A673 (cell line): ENCODE results near the gene STOX2. TPM values are rescaled to one million over a fixed set of nuclear protein-coding genes. Genes with fewer than 3 reads are reported as not detected.

Source experiments
- BruUV-seq: library from RNA; stranded (reverse); fragments of 400-500 nt; replicated peaks from 2 replicates; lab custom pipeline; 2021; lab: Mats Ljungman, UMichigan
- CTCF ChIA-PET: fragments of 300-600 bp; sonication (Branson Sonifier 250); formaldehyde crosslinking; loops from one replicate; lab custom pipeline; 2022; ENCODE audit warnings: antibody characterized with exemption; lab: Charles Lee
- POLR2A ChIA-PET: fragments of 300-600 bp; sonication (Branson Sonifier 250); formaldehyde crosslinking; loops from one replicate; lab custom pipeline; 2022; ENCODE audit warnings: antibody characterized with exemption; ENCODE audit not compliant: low non-redundant PET; lab: Charles Lee
- DNase-seq: peaks from one replicate; pipeline ENCODE4 v3.0.0-alpha.2; 2015; ENCODE audit warnings: low spot score
- H3K27ac ChIP-seq: fragments of 200-600 bp; sonication (generic); 2 replicates; pipeline ENCODE4 v1.5.1; 2016; ENCODE audit warnings: mixed run types, low read depth, mild to moderate bottlenecking, mixed read lengths, antibody characterized with exemption, low read length; ENCODE audit not compliant: poor library complexity, severe bottlenecking
- H3K27me3 ChIP-seq: fragments of 200-600 bp; sonication (generic); replicated peaks from 2 replicates; pipeline ENCODE4 v1.6.1; 2017; ENCODE audit warnings: mixed run types, low read depth, mild to moderate bottlenecking, mixed read lengths, antibody characterized with exemption, low read length; ENCODE audit not compliant: insufficient read depth, poor library complexity
- H3K36me3 ChIP-seq: fragments of 200-600 bp; sonication (generic); 2 replicates; pipeline ENCODE4 v1.6.1; 2016; ENCODE audit warnings: mixed run types, mild to moderate bottlenecking, mixed read lengths, antibody characterized with exemption, low read length; ENCODE audit not compliant: insufficient read depth, poor library complexity, severe bottlenecking
- H3K4me1 ChIP-seq: fragments of 200-600 bp; sonication (generic); 2 replicates; pipeline ENCODE4 v1.6.1; 2017; ENCODE audit warnings: mixed run types, mild to moderate bottlenecking, mixed read lengths, antibody characterized with exemption, low read length; ENCODE audit not compliant: insufficient read depth, poor library complexity, severe bottlenecking
- H3K4me3 ChIP-seq: fragments of 200-600 bp; sonication (generic); 2 replicates; pipeline ENCODE4 v1.5.1; 2016; ENCODE audit warnings: low read depth, mixed run types, mild to moderate bottlenecking, mixed read lengths, low read length; ENCODE audit not compliant: poor library complexity, severe bottlenecking
- H3K9me3 ChIP-seq: fragments of 200-600 bp; sonication (generic); 2 replicates; pipeline ENCODE4 v1.6.1; 2016; ENCODE audit warnings: mixed run types, low read depth, mild to moderate bottlenecking, mixed read lengths, antibody characterized with exemption, low read length; ENCODE audit not compliant: poor library complexity, severe bottlenecking
- EZH2 ChIP-seq: fragments of 200-600 bp; sonication (generic); IDR thresholded peaks from 2 replicates; pipeline ENCODE4 v1.6.1; 2017; ENCODE audit warnings: borderline replicate concordance, low read depth, mild to moderate bottlenecking, mixed read lengths, antibody characterized with exemption, low read length; ENCODE audit not compliant: poor library complexity, severe bottlenecking
- intact Hi-C: fragments of 100-400 bp; cut with micrococcal nuclease; formaldehyde crosslinking; loops from one replicate; pipeline ENCODE4 v1.10.0; 2022; ENCODE audit not compliant: unreplicated experiment
- total RNA-seq: library from RNA; stranded (reverse); gene quantifications from 2 replicates; pipeline ENCODE4 v1.2.3, GENCODE V29; 2021
- TF ChIP-seq, protein P1 (sequence below): fragments of 300-800, 200-600 bp; sonication (generic); conservative IDR thresholded peaks from 2 replicates; pipeline ENCODE4 v1.5.1; 2017; ENCODE audit warnings: low read depth, mild to moderate bottlenecking, antibody characterized with exemption, low read length, moderate library complexity, mixed read lengths

The STOX2 gene
- total RNA-seq, 1 experiment from 2014 or later: 2.9 TPM

GRCh38 chr4:183876268-183876934 lies 28.7 kb upstream of the STOX2 start:
- peak; percentile 57 for DNase-seq
- no peak overlapping the region for H3K27ac ChIP-seq
- BruUV-seq: no TSS peak
- TF ChIP-seq, protein P1, sequence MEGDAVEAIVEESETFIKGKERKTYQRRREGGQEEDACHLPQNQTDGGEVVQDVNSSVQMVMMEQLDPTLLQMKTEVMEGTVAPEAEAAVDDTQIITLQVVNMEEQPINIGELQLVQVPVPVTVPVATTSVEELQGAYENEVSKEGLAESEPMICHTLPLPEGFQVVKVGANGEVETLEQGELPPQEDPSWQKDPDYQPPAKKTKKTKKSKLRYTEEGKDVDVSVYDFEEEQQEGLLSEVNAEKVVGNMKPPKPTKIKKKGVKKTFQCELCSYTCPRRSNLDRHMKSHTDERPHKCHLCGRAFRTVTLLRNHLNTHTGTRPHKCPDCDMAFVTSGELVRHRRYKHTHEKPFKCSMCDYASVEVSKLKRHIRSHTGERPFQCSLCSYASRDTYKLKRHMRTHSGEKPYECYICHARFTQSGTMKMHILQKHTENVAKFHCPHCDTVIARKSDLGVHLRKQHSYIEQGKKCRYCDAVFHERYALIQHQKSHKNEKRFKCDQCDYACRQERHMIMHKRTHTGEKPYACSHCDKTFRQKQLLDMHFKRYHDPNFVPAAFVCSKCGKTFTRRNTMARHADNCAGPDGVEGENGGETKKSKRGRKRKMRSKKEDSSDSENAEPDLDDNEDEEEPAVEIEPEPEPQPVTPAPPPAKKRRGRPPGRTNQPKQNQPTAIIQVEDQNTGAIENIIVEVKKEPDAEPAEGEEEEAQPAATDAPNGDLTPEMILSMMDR: no peak
- TF ChIP-seq EZH2: no peak
- no peaks in the 10 kb centered on the region for H3K9me3 ChIP-seq
- ChIA-PET CTCF (no interaction called here), POLR2A (no interaction called here)
- no peaks in the 10 kb centered on the region for H3K36me3 ChIP-seq
- peaks cover 6% of the 10 kb centered on the region for H3K4me1 ChIP-seq
- intact Hi-C loops: no loop called here
- H3K27me3 ChIP-seq: no peaks in the 10 kb centered on the region
- H3K4me3 ChIP-seq: peak overlapping the region; percentile 4

GRCh38 chr4:183878251-183878970 lies 26.7 kb upstream of the STOX2 start:
- Histone ChIP-seq H3K4me1 (peaks cover 6% of the 10 kb centered on the region), H3K36me3 (no peaks in the 10 kb centered on the region), H3K4me3 (no peak overlapping the region), H3K27ac (no peak overlapping the region), H3K27me3 (no peaks in the 10 kb centered on the region), H3K9me3 (no peaks in the 10 kb centered on the region)
- BruUV-seq: no TSS peak
- ChIA-PET CTCF (interaction anchor here (0.5 kb wide), 1 partner anchor 266 kb away, joined by 3 read pairs; no protein-coding TSS in a partner anchor), POLR2A (no interaction called here)
- intact Hi-C loops: no loop called here
- DNase-seq: no peak
- TF ChIP-seq, protein P1: no peak
- TF ChIP-seq EZH2: no peak

DNA sequence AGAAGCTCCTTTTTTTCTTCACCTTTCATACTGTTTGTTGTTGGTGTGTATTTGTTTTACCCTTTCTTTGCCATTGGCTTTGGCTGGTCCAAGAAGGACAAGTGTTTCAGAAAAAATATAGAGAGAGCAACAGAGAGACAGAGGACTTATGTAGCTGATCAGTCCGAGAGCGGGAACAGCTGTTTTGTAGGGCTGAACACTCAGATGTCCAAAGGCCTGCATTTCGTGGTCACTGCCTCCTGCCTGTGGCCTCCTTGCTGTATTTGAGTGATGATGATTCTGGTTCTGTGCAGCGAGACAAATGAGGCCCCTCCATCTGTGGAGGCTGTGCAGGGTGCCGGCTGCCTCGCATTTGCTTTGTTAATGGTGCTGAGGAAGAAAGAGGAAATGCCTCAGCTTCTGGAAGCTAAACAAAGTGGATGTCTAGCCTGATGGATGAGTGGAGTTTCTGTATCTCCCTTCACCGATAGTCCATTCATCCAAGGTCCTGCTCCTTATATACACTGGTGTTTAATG lies 19.8 kb upstream of the STOX2 start:
- intact Hi-C loops: no loop called here
- Histone ChIP-seq H3K27ac (no peak overlapping the region), H3K36me3 (no peaks in the 10 kb centered on the region), H3K4me3 (no peak overlapping the region), H3K27me3 (no peaks in the 10 kb centered on the region), H3K4me1 (no peaks in the 10 kb centered on the region), H3K9me3 (no peaks in the 10 kb centered on the region)
- ChIA-PET CTCF (no interaction called here), POLR2A (no interaction called here)
- TF ChIP-seq EZH2: no peak
- TF ChIP-seq, protein P1: no peak
- no TSS peak for BruUV-seq
- DNase-seq: no peak
